Nephron progenitor cell (in vitro differentiated cells): Measurements from ENCODE around the gene YBX3.

Experiments used
- DNase-seq: peaks from one replicate; pipeline ENCODE4 v3.0.0; 2021
- H3K27ac Mint-ChIP-seq: 2 replicates; pipeline ENCODE4 v1.8.0; 2021; ENCODE audit warnings: mild to moderate bottlenecking, moderate library complexity, mixed read lengths
- H3K27me3 Mint-ChIP-seq: 2 replicates; pipeline ENCODE4 v1.8.0; 2021; ENCODE audit warnings: mild to moderate bottlenecking, low read depth, mixed read lengths; ENCODE audit not compliant: poor library complexity
- H3K36me3 Mint-ChIP-seq: 2 replicates; pipeline ENCODE4 v1.8.0; 2021; ENCODE audit warnings: low read depth, mixed read lengths
- H3K4me1 Mint-ChIP-seq: 2 replicates; pipeline ENCODE4 v1.8.0; 2021; ENCODE audit warnings: mixed read lengths
- H3K4me3 Mint-ChIP-seq: 2 replicates; pipeline ENCODE4 v1.8.0; 2021; ENCODE audit warnings: mild to moderate bottlenecking, moderate library complexity, mixed read lengths
- H3K9me3 Mint-ChIP-seq: 2 replicates; pipeline ENCODE4 v1.8.0; 2021; ENCODE audit warnings: mild to moderate bottlenecking, moderate library complexity, mixed read lengths
- TF ChIP-seq, protein P1 (sequence below): fragments of 200-600 bp; sonication (generic); IDR thresholded peaks from 2 replicates; pipeline ENCODE4 v1.5.0; 2021; ENCODE audit warnings: antibody characterized with exemption

YBX3 gene

DNA sequence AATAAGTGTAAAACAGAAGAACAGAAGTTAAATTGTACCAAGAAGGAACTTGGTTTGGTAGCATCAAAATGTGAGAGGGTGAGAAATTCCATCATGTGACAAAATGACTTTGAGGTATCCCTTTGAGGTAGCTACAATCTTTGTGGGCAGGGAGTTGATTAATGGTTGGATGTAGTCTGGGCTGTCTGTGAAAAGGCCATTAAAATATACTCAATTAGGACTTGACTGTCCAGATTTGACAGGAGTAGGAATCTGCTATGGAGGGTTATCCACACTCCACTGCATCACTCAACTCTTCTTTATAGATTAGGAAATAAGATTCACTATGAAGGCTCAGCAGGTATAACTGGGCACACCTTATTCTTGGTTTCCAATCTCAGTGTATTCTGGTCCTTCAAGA, 7.4 kb upstream of the YBX3 start:
- TF ChIP-seq, protein P1, sequence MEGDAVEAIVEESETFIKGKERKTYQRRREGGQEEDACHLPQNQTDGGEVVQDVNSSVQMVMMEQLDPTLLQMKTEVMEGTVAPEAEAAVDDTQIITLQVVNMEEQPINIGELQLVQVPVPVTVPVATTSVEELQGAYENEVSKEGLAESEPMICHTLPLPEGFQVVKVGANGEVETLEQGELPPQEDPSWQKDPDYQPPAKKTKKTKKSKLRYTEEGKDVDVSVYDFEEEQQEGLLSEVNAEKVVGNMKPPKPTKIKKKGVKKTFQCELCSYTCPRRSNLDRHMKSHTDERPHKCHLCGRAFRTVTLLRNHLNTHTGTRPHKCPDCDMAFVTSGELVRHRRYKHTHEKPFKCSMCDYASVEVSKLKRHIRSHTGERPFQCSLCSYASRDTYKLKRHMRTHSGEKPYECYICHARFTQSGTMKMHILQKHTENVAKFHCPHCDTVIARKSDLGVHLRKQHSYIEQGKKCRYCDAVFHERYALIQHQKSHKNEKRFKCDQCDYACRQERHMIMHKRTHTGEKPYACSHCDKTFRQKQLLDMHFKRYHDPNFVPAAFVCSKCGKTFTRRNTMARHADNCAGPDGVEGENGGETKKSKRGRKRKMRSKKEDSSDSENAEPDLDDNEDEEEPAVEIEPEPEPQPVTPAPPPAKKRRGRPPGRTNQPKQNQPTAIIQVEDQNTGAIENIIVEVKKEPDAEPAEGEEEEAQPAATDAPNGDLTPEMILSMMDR: no peak
- Mint-ChIP-seq H3K27ac (no peak overlapping the region), H3K4me1 (no peaks in the 10 kb centered on the region), H3K4me3 (no peak overlapping the region), H3K27me3 (peaks cover 21% of the 10 kb centered on the region), H3K36me3 (no peaks in the 10 kb centered on the region), H3K9me3 (no peaks in the 10 kb centered on the region)
- no peak for DNase-seq

DNA sequence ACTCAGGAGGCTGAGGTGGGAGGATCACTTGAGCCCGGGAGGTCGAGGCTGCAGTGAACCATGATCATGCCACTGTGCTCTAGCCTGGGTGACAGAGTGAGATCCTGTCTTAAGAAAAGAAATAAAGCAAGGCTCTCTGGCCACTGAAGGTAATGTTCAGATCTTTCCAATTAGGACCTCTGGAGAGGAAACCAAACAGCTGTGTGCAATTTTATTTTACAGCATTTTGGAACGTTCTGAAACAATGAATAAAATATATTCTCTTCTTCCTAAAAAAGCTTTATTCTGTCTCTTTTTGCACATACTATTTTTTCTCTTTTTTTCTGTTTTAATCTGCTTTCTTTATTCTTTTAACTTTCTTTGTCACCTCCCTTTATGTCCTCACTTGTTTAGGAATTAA, 5.0 kb upstream of the YBX3 start:
- Mint-ChIP-seq H3K36me3 (no peaks in the 10 kb centered on the region), H3K9me3 (no peaks in the 10 kb centered on the region), H3K27ac (no peak overlapping the region), H3K4me3 (no peak overlapping the region), H3K27me3 (peaks cover 18% of the 10 kb centered on the region), H3K4me1 (peaks cover 12% of the 10 kb centered on the region)
- no peak for DNase-seq
- TF ChIP-seq, protein P1: no peak

DNA sequence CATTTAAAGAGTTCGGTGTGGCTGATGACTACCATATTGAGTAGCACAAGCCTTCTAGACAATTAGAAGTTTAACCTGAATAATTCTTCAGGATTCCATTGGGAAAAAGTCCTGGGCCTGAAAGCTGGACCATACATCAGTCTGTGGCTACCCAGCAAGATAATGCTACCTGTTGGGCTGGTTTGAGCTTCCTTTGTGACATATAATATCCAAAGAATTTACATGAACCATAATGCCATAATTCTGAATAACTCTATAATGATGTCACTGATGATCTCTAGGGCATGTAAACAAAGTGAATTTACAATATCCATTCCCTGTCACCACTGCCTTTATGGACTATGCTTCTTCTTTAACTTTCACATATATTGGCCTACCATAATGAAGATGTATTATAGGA, 3.8 kb upstream of the YBX3 start:
- Mint-ChIP-seq H3K4me3 (no peak overlapping the region), H3K27ac (no peak overlapping the region), H3K4me1 (peaks cover 17% of the 10 kb centered on the region), H3K27me3 (peaks cover 16% of the 10 kb centered on the region), H3K9me3 (no peaks in the 10 kb centered on the region), H3K36me3 (no peaks in the 10 kb centered on the region)
- DNase-seq: no peak
- TF ChIP-seq, protein P1: no peak

DNA sequence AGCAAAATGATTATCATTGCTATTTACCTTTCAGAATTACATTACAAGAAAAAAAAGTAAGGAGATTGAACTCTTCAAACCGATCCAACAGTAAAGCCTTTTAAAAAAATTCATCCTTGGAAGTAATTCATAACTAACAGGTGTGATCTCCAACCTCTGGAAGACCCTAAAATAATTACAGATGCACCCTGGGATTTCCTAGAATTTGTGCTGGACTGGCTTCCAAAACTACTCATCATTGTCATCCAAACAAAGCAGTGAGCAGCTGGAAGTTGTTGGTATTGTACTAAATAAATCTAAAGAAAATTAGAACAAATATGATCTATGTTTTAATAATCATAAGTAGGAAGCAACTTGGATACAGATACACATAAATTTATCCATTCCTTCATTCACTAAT, 1.9 kb upstream of the YBX3 start:
- H3K27ac Mint-ChIP-seq: no peak overlapping the region
- H3K36me3 Mint-ChIP-seq: no peaks in the 10 kb centered on the region
- peaks cover 16% of the 10 kb centered on the region for H3K27me3 Mint-ChIP-seq
- no peaks in the 10 kb centered on the region for H3K9me3 Mint-ChIP-seq
- H3K4me3 Mint-ChIP-seq: peak overlapping the region; percentile 18
- H3K4me1 Mint-ChIP-seq: peaks cover 35% of the 10 kb centered on the region
- no peak for DNase-seq
- TF ChIP-seq, protein P1: no peak

DNA sequence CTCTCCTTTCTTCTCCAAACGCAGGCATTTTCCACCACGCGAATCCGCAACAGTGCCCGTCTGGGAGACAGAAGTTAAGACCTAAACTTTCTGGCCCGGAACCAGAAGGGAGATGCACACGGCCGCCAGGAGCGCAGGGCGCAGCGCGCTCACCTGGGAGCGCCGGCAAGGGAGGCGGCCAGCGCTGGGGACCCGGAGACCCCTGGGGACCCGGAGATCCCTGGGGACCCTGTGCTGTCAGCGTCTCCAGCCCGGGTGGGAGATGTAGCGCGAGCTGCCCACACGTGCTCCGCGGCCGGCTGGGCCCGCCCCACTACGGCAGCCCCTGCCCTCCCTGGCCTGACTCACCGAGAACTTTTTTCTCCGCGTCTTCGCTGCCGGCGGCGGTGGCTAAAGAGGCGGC, 620 bp downstream of the YBX3 start:
- peaks cover 10% of the 10 kb centered on the region for H3K27me3 Mint-ChIP-seq
- TF ChIP-seq, protein P1: no peak
- H3K4me1 Mint-ChIP-seq: peaks cover 60% of the 10 kb centered on the region
- peak overlapping the region; percentile 97 for H3K27ac Mint-ChIP-seq
- H3K36me3 Mint-ChIP-seq: no peaks in the 10 kb centered on the region
- no peaks in the 10 kb centered on the region for H3K9me3 Mint-ChIP-seq
- DNase-seq: peak; percentile 52
- H3K4me3 Mint-ChIP-seq: peak overlapping the region; percentile 95

DNA sequence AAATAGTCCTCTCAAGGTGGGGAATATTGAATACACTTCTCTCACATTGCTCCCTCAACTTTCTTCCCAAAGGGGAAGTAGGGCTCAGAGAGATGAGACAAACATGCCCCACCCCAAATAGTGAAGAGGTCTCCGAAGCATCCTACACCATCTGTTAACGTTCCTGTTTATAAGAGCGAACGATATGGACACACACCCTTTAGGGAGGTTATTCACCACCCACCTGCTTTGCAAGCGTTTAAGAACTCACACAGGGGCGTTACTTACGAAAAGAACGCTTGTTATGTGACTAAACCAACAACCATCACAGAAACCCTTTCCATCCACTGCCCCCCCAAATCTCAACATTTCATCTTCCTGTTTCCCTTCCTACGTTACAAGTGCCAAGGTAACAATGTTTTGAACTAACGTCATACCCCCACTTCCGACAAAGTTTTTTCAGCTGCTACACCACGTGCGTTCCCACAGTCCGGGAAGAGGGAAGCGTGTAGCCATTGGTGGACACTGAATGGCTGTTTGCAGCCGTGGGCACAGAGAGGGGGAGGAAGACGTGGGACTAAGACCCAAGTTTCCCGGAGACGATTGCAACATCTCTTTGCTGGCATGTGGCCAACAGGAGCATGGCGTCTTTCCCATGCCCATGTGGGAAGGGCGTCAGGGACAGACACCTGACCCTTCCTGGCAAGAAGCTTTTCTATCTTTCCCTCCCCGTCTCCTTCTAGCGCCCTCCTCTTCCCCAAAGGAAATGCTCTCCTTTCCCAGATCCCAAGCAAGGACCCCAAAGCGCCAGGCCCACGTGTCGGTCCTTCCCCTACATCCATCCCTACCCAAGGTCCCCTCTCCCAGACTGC, 1.2 kb downstream of the YBX3 start:
- no peaks in the 10 kb centered on the region for H3K9me3 Mint-ChIP-seq
- no peaks in the 10 kb centered on the region for H3K36me3 Mint-ChIP-seq
- H3K4me1 Mint-ChIP-seq: peaks cover 66% of the 10 kb centered on the region
- peak overlapping the region; percentile 95 for H3K4me3 Mint-ChIP-seq
- DNase-seq: peak; percentile 49
- peak overlapping the region; percentile 97 for H3K27ac Mint-ChIP-seq
- TF ChIP-seq, protein P1: no peak
- H3K27me3 Mint-ChIP-seq: peaks cover 10% of the 10 kb centered on the region
